K562 (cell line): ENCODE measurements around the gene FCHSD1. TPM values are rescaled to one million over a fixed set of nuclear protein-coding genes. Genes with fewer than 3 reads are reported as not detected.

Source experiments
- ATAC-seq: fragments of 200-7000 bp; cut with Tn5 transposase; 3 replicates; pipeline ENCODE4 v1.9.1; 2020; ENCODE audit warnings: moderate library complexity
- BruUV-seq: library from RNA; stranded (reverse); fragments of 400-500 nt; replicated peaks from 2 replicates; lab custom pipeline; 2021; lab: Mats Ljungman, UMichigan
- CTCF ChIA-PET: fragments of 300-600 bp; formaldehyde crosslinking; extraction: SDS; loops from one replicate; lab custom pipeline; 2021; ENCODE audit warnings: low intra/inter-chr PET ratio; lab: Yijun Ruan, JAX
- POLR2A ChIA-PET: fragments of 300-600, 350-650 bp; sonication (Branson Sonifier 250); formaldehyde crosslinking; extraction: SDS; loops from one replicate; lab custom pipeline; 2021; ENCODE audit warnings: antibody characterized with exemption, inconsistent platforms; lab: Yijun Ruan, JAX
- DNase-seq, 4 experiments: peaks; one replicate each; pipeline versions ENCODE4 v3.0.0 to v3.0.0-alpha.2; 2011 to 2018; ENCODE audit warnings: low spot score in 3 of 4, mixed read lengths in 3 of 4; ENCODE audit errors: extremely low read depth in 1 of 4
- FAIRE-seq: peaks from 2 replicates; lab custom pipeline; 2011; peaks lifted over from hg19 to GRCh38; lab: Jason Lieb, UNC
- H2AFZ ChIP-seq: 2 replicates; pipeline ENCODE4 v1.6.0; 2011; ENCODE audit warnings: low read depth, low read length, control low read depth, inconsistent platforms
- H3K27ac ChIP-seq: fragments of 200-600 bp; 3 replicates; pipeline ENCODE4 v1.8.0; 2011; ENCODE audit warnings: low read depth, mild to moderate bottlenecking, control low read depth, inconsistent platforms, low read length, moderate library complexity, mixed read lengths; ENCODE audit errors: extremely low read depth
- H3K27me3 ChIP-seq, 2 experiments: fragments of 300-600 bp in 1 of 2; 2 replicates in 1 of 2; 3 replicates in 1 of 2; pipeline versions ENCODE4 v1.6.0 to v1.8.0; 2011; ENCODE audit warnings: inconsistent platforms in 2 of 2, low read length in 2 of 2, mild to moderate bottlenecking in 1 of 2, mixed read lengths in 1 of 2, moderate library complexity in 1 of 2; ENCODE audit not compliant: control insufficient read depth in 2 of 2, insufficient read depth in 2 of 2
- H3K36me3 ChIP-seq: fragments of 300-600 bp; 3 replicates; pipeline ENCODE4 v1.8.0; 2011; ENCODE audit warnings: mild to moderate bottlenecking, low read length, inconsistent platforms; ENCODE audit not compliant: control insufficient read depth, insufficient read depth
- H3K4me1 ChIP-seq, 2 experiments: fragments of 200-600 bp in 1 of 2; replicated peaks in 1 of 2; 2 replicates in 1 of 2; 3 replicates in 1 of 2; pipeline versions ENCODE4 v1.5.1 to v1.8.0; 2011; ENCODE audit warnings: inconsistent platforms in 2 of 2, low read length in 2 of 2, mild to moderate bottlenecking in 1 of 2, mixed read lengths in 1 of 2, moderate library complexity in 1 of 2; ENCODE audit not compliant: control insufficient read depth in 2 of 2, insufficient read depth in 2 of 2
- H3K4me2 ChIP-seq: 2 replicates; pipeline ENCODE4 v1.6.1; 2011; ENCODE audit warnings: low read length, control low read depth, inconsistent platforms, mixed read lengths; ENCODE audit not compliant: insufficient read depth
- H3K4me3 ChIP-seq: fragments of 200-600 bp; sonication (generic), shearing (Covaris generic); 2 replicates; pipeline ENCODE4 v1.5.1; 2016; ENCODE audit warnings: control low read depth, inconsistent platforms
- H3K79me2 ChIP-seq: fragments of 200-600 bp; 3 replicates; pipeline ENCODE4 v1.8.0; 2011; ENCODE audit warnings: low read length, inconsistent platforms; ENCODE audit not compliant: control insufficient read depth, insufficient read depth
- H3K9ac ChIP-seq, 2 experiments: 2 replicates each; pipeline versions ENCODE4 v1.6.0 to v1.6.1; 2011; ENCODE audit warnings: low read depth in 2 of 2, low read length in 2 of 2, control low read depth in 1 of 2, inconsistent platforms in 1 of 2, mild to moderate bottlenecking in 1 of 2, mixed read lengths in 1 of 2; ENCODE audit not compliant: insufficient read depth in 1 of 2
- H3K9me1 ChIP-seq: one replicate; pipeline ENCODE4 v1.6.0; 2011; ENCODE audit warnings: inconsistent platforms, mild to moderate bottlenecking, low read length, moderate library complexity; ENCODE audit not compliant: control insufficient read depth, insufficient read depth
- H3K9me3 ChIP-seq: replicated peaks from 2 replicates; pipeline ENCODE4 v1.5.1; 2011; ENCODE audit warnings: low read depth, low read length, inconsistent platforms; ENCODE audit not compliant: control insufficient read depth, insufficient read depth
- H4K20me1 ChIP-seq: replicated peaks from 2 replicates; pipeline ENCODE4 v1.6.1; 2011; ENCODE audit warnings: low read length, inconsistent platforms, mixed read lengths; ENCODE audit not compliant: control insufficient read depth, insufficient read depth
- CSDE1 ChIP-seq, 2 experiments: fragments of 450-650 bp; IDR thresholded peaks; 2 replicates each; pipeline ENCODE4 v1.6.1; 2016; ENCODE audit warnings: mild to moderate bottlenecking in 1 of 2
- EGR1 ChIP-seq: fragments of 450-650 bp; conservative IDR thresholded peaks from 2 replicates; pipeline ENCODE4 v1.6.1; 2017; ENCODE audit warnings: mild to moderate bottlenecking
- HSF4 ChIP-seq: fragments of 250-450 bp; sonication (Bioruptor Pico); IDR thresholded peaks from 2 replicates; pipeline ENCODE4 v2.1.2; 2022; ENCODE audit warnings: mild to moderate bottlenecking, moderate library complexity, borderline replicate concordance
- NR2C1 ChIP-seq, 2 experiments: fragments of 450-650 bp; IDR thresholded peaks; 2 replicates each; pipeline ENCODE4 v1.6.1; 2017; ENCODE audit warnings: mild to moderate bottlenecking in 2 of 2, antibody characterized with exemption in 1 of 2, inconsistent platforms in 1 of 2, missing compliant biosample characterization in 1 of 2, missing genetic modification characterization in 1 of 2
- PYGO2 ChIP-seq: fragments of 450-650 bp; IDR thresholded peaks from 2 replicates; pipeline ENCODE4 v1.6.1; 2016; ENCODE audit warnings: mild to moderate bottlenecking, missing genetic modification characterization, moderate library complexity, missing compliant biosample characterization
- RBM39 ChIP-seq: fragments of 200-400 bp; formaldehyde crosslinking; optimal IDR thresholded peaks from 2 replicates; pipeline ENCODE3; 2018; ENCODE audit warnings: low read depth, low read length
- SRF ChIP-seq, 2 experiments: fragments of 250-450, 450-650 bp in 1 of 2; sonication (Bioruptor Pico) in 1 of 2; sonication (generic) in 1 of 2; formaldehyde crosslinking; IDR thresholded peaks; 2 replicates each; pipeline versions ENCODE4 v1.5.0 to v1.5.1; 2020 to 2022; ENCODE audit warnings: mild to moderate bottlenecking in 1 of 2, missing genetic modification reagents in 1 of 2
- XRCC5 ChIP-seq: fragments of 200-400 bp; formaldehyde crosslinking; IDR thresholded peaks from 2 replicates; pipeline ENCODE4 v1.6.1; 2017; ENCODE audit warnings: low read depth, mild to moderate bottlenecking, low read length
- ZBTB17 ChIP-seq: fragments of 450-650 bp; formaldehyde crosslinking; IDR thresholded peaks from 2 replicates; pipeline ENCODE4 v1.4.0; 2020; ENCODE audit warnings: mild to moderate bottlenecking
- ZNF316 ChIP-seq: fragments of 450-650 bp; IDR thresholded peaks from 2 replicates; pipeline ENCODE4 v1.6.1; 2016
- WGBS: fragments of 100-300 bp; shearing (Covaris generic); methylation state at CpG from one replicate; pipeline ENCODE4 v1.1.6; 2016; ENCODE audit warnings: low coverage, mixed read lengths; ENCODE audit not compliant: insufficient coverage; ENCODE audit errors: missing lambda C conversion rate; 5-methylcytosine and 5-hydroxymethylcytosine counted together
- in situ Hi-C: fragments of 300-500 bp; cut with MboI; formaldehyde crosslinking; loops from 4 replicates; pipeline ENCODE4 v1.15.0; 2018; ENCODE audit warnings: inconsistent platforms, mixed read lengths
- intact Hi-C: fragments of 100-400 bp; cut with micrococcal nuclease; formaldehyde crosslinking; loops from 2 replicates; pipeline ENCODE4 v1.14.2; 2022
- polyA plus RNA-seq, 8 experiments: library from polyadenylated mRNA; depleted of rRNA in 4 of 8; stranded (reverse) in 5 of 8; unstranded in 3 of 8; fragments of >200 nt; fragmentation: Nextera tagmentation in 2 of 8; fragmentation: Illumina TruSeq in 1 of 8; extraction: Ambion mirVana in 2 of 8; extraction: Trizol in 1 of 8; gene quantifications; 2 replicates each; pipeline versions ENCODE4 v1.2.1 to v1.2.3, GENCODE V29; 2011 to 2014; ENCODE audit warnings: inconsistent platforms in 1 of 8, missing spikeins in 1 of 8
- total RNA-seq, 7 experiments: library from RNA; depleted of rRNA in 6 of 7; stranded (reverse); fragments of >200 nt in 6 of 7; fragmentation: Illumina TruSeq in 2 of 7; extraction: Trizol in 2 of 7; gene quantifications; 2 replicates each; pipeline versions ENCODE4 v1.2.1 to v1.2.3, GENCODE V29; 2011 to 2021; ENCODE audit warnings: low replicate concordance in 1 of 7
- TF ChIP-seq, protein P1 (sequence below), 3 experiments: fragments of 200-800 bp in 1 of 3; sonication (Bioruptor generic) in 1 of 3; sonication (generic) in 1 of 3; formaldehyde crosslinking in 1 of 3; IDR thresholded peaks; 2 replicates each; pipeline versions ENCODE4 v1.6.1 to v1.8.0; 2016 to 2022; ENCODE audit warnings: mild to moderate bottlenecking in 2 of 3, missing compliant biosample characterization in 2 of 3, missing genetic modification characterization in 2 of 3, missing genetic modification reagents in 1 of 3

The FCHSD1 gene
- total and polyA plus RNA-seq, 9 of the 15 experiments (the other 6 are each of a cell fraction or from before 2014, with no cell fraction given): 0.35 to 37.5 (median 13.6) TPM

DNA sequence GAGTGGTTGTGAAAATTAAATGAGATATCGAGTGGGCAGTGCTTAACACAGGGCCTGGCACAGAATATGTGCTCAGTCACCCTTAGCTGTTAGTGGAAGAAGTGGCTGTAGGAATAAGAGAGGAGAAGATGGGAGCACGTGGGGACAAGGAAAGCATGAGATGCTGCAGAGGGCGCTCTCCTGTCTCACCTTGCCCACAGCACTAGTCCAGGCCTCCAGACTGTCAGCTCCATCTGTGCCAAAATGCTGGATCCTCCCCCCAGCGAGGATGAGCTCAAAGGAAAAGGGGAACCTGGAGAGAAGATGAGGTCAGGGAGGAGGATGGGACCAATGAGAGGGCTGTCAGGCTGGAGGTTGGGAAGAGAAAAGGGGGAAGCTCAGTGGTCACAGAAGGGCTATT, 18.3 kb upstream of the FCHSD1 start (continued):
- TF ChIP-seq CSDE1 (IDR thresholded peaks at IDR 0.05): no peak
- TF ChIP-seq, protein P1, sequence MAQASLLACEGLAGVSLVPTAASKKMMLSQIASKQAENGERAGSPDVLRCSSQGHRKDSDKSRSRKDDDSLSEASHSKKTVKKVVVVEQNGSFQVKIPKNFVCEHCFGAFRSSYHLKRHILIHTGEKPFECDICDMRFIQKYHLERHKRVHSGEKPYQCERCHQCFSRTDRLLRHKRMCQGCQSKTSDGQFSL (CRISPR knock-in tag; IDR thresholded peaks at IDR 0.05): 0 out of 2 replicates have a peak, but pooled peaks have one; percentile 49
- TF ChIP-seq, protein P1 (tag; IDR thresholded peaks at IDR 0.05): no peak
- TF ChIP-seq ZBTB17: no peak
- no peak for TF ChIP-seq SRF (CRISPR knock-in tag; IDR thresholded peaks at IDR 0.05)
- no peak for TF ChIP-seq XRCC5
- TF ChIP-seq RBM39: no peak
- no peak for TF ChIP-seq PYGO2

DNA sequence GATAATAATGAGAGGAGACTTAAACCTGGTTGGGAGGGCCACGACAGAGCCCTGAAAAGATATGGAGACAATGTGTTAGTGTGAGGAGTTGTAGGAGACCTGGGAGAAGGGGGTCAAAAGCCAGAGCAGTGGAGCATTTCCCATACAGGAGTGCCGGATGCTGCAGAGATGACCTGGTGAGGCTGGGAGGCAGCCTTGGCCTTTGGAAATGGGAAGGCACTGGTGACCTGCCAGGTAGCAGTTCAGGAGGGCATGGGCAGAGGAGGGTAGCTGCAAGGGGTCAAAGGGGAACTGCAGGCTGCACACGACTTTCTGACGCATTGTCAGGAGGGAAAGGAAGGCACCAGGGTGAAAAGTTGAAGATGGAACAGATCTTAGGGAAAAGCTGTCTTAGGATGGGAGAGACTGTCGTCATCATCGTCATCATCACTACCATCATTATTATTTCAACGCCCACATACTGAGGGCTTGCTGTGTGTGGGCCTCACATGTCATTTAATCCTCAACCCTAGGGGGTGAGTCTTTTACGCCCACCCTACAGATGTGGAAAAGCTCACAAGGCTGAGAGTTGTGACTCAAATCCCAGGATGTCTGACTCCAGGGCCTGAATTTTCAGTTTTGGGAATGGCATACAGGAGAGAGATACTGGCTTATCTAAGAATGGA, 17.5 kb upstream of the FCHSD1 start:
- no TSS peak for BruUV-seq
- H3K27ac ChIP-seq: no peak overlapping the region
- ChIA-PET POLR2A (interaction anchor here (0.7 to 3.3 kb wide), 6 partner anchors 10 to 300 kb away, joined by 3 to 11 read pairs (median 4); partner anchors contain the start of genes PCDH1 and RNF14), CTCF (interaction anchor here (0.5 kb wide), 1 partner anchor 1732 kb away, joined by 3 read pairs; no protein-coding TSS in a partner anchor)
- peaks cover 6 to 15% of the 10 kb centered on the region in 2 experiments; a peak in 4 of 5 replicates for H3K4me1 ChIP-seq
- DNase-seq: no peak
- TF ChIP-seq NR2C1 (IDR thresholded peaks at IDR 0.05) (no peak), NR2C1 (tag; IDR thresholded peaks at IDR 0.05) (no peak), EGR1 (0 out of 2 replicates have a peak, but pooled peaks have one; percentile 23), ZNF316 (no peak), HSF4 (CRISPR knock-in tag) (no peak)
- no peak for FAIRE-seq
- no peaks in the 10 kb centered on the region for H3K9me3 ChIP-seq
- intact Hi-C loops: loop anchor here (10.0 kb wide), 2 partner anchors 296 to 476 kb away; partner anchors contain the start of gene RNF14
- 67% methylated on average over 8 of the region's 8 CpGs for WGBS
- peak overlapping the region; percentile 61; the same call in 1 of the 2 replicates for H2AFZ ChIP-seq
- peak overlapping the region in 1 of 2 experiments; percentile 62; a peak in 2 of 4 replicates for H3K9ac ChIP-seq
- H3K27me3 ChIP-seq: no peaks in the 10 kb centered on the region
- H4K20me1 ChIP-seq: no peaks in the 10 kb centered on the region
- no peak for ATAC-seq
- peaks cover 3% of the 10 kb centered on the region; the same call in 1 of the 3 replicates for H3K36me3 ChIP-seq
- no peaks in the 10 kb centered on the region for H3K9me1 ChIP-seq
- no peak overlapping the region for H3K4me2 ChIP-seq
- in situ Hi-C loops: no loop called here
- no peak overlapping the region for H3K4me3 ChIP-seq
- no peaks in the 10 kb centered on the region for H3K79me2 ChIP-seq
